ENCODE measurements around the gene GPRC5C. TPM values are rescaled to one million over a fixed set of nuclear protein-coding genes. Genes with fewer than 3 reads are reported as not detected.
"Not testable (repeated sequence)": the region's sequence is repeated elsewhere in the genome, so short reads cannot be mapped to it uniquely, and the experiment has no call there.

GPRC5C gene
- polyA plus RNA-seq, 1 experiment, result 0.33 TPM

DNA sequence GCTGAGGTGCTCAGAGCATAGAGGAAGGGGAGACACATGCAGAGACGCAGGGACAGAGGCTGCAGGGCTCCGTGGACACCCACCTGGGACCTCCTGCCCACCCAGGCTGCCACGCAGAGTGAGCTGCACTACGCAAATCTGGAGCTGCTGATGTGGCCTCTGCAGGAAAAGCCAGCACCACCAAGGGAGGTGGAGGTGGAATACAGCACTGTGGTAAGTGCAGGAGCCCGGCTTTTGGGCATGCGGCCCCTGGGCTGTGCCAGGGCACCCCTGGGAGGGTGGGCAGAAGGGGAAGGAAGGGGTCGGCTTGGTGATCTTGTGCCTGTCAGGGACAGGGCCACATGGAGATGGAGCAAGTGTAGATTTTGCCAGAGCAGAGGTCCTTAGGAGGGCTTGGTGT is 49.7 kb downstream of the GPRC5C start:
- ChIA-PET POLR2A (no interaction called here), CTCF (interaction anchor here (0.8 to 1.7 kb wide), 2 partner anchors 23 to 24 kb away, joined by 3 to 4 read pairs; no protein-coding TSS in a partner anchor)
- Histone ChIP-seq H3K36me3 (ENCODE audit: control insufficient read depth, insufficient read depth, low read length) (no peaks in the 10 kb centered on the region), H3K4me3 (ENCODE audit: low read depth, low read length) (no peak overlapping the region), H3K27me3 (ENCODE audit: control insufficient read depth, insufficient read depth, low read length) (no peaks in the 10 kb centered on the region)
- no peak for TF ChIP-seq CTCF (IDR thresholded peaks at IDR 0.05; ENCODE audit: insufficient read depth, low read depth, low read length)
- DNase-seq (ENCODE audit: low read depth), result no peak

- CTCF ChIA-PET, result interaction anchor here (0.6 to 0.9 kb wide), 3 partner anchors 26 to 105 kb away, joined by 3 to 4 read pairs (median 4); no protein-coding TSS in a partner anchor
- POLR2A ChIA-PET, result no interaction called here
- H3K36me3 ChIP-seq (ENCODE audit: control insufficient read depth, insufficient read depth, low read length), result no peaks in the 10 kb centered on the region
- no peak overlapping the region for H3K4me3 ChIP-seq (ENCODE audit: low read depth, low read length)
- no peak for TF ChIP-seq CTCF (IDR thresholded peaks at IDR 0.05; ENCODE audit: insufficient read depth, low read depth, low read length)
- H3K27me3 ChIP-seq (ENCODE audit: control insufficient read depth, insufficient read depth, low read length), result no peaks in the 10 kb centered on the region
- no peak for DNase-seq (ENCODE audit: low read depth)
Measured at GRCh38 chr17:74484066-74484465, 52.2 kb downstream of the GPRC5C start.

DNA sequence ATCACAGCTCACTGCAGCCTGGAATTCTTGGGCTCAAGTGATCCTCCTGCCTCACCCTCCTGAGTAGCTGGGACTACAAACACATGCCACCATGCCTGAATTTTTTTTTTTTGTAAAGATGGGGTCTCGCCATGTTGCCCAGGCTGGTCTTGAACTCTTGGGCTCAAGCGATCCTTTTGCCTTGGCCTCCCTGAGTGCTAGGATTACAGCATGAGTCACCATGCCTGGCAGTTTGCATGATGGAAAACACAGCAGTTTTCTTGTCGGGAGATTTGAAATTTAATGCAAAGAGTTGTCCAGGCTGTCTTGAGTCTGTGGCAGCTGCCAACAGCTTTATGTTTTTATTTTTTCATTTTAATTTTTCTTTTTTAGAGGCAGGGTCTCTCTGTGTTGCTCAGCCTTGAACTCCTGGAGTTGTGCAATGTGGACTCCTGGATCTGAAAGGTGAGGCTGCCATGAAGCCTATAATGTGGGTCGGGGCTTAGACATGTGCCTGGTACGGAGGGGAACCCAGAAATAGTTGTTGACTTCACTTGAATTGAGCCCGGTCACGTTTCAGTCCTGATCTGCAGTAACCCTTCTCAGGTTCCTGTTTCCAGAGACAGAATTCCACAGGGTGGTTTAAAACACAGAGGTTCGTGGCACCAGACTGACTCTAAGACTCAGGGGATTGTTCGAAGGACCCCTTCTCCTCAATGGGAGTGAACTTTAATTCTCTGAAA is 53.3 kb downstream of the GPRC5C start:
- Histone ChIP-seq H3K4me3 (ENCODE audit: low read depth, low read length) (no peak overlapping the region), H3K27me3 (ENCODE audit: control insufficient read depth, insufficient read depth, low read length) (no peaks in the 10 kb centered on the region), H3K36me3 (ENCODE audit: control insufficient read depth, insufficient read depth, low read length) (no peaks in the 10 kb centered on the region)
- CTCF ChIA-PET, result interaction anchor here (0.6 to 0.9 kb wide), 3 partner anchors 27 to 106 kb away, joined by 3 to 4 read pairs (median 4); no protein-coding TSS in a partner anchor
- TF ChIP-seq CTCF (IDR thresholded peaks at IDR 0.05; ENCODE audit: insufficient read depth, low read depth, low read length), result no peak
- POLR2A ChIA-PET, result no interaction called here
- DNase-seq (ENCODE audit: low read depth), result no peak

GRCh38 chr17:74485841-74486240 is 54.0 kb downstream of the GPRC5C start:
- DNase-seq (ENCODE audit: low read depth), result no peak
- Histone ChIP-seq H3K36me3 (ENCODE audit: control insufficient read depth, insufficient read depth, low read length) (no peaks in the 10 kb centered on the region), H3K4me3 (ENCODE audit: low read depth, low read length) (no peak overlapping the region), H3K27me3 (ENCODE audit: control insufficient read depth, insufficient read depth, low read length) (no peaks in the 10 kb centered on the region)
- TF ChIP-seq CTCF (IDR thresholded peaks at IDR 0.05; ENCODE audit: insufficient read depth, low read depth, low read length), result no peak
- ChIA-PET CTCF (no interaction called here), POLR2A (no interaction called here)

DNA sequence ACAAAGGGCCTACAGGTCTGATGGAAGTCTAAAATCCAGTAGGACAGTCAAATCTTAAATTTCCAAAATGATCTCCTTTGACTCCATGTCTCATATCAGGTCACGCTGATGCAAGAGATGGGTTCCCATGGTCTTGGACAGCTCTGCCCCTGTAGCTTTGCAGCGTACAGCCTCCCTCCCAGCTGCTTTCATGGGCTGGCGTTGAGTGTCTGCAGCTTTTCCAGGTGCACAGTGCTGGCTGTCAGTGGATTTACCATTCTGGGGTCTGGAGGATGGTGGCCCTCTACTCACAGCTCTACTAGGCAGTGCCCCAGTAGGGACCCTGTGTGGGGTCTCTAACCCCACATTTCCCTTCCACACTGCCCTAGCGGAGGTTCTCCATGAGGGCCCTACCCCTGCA is 56.4 kb downstream of the GPRC5C start:
- H3K27me3 ChIP-seq (ENCODE audit: control insufficient read depth, insufficient read depth, low read length); H3K36me3 ChIP-seq (ENCODE audit: control insufficient read depth, insufficient read depth, low read length); H3K4me3 ChIP-seq (ENCODE audit: low read depth, low read length); DNase-seq (ENCODE audit: low read depth); POLR2A ChIA-PET: not testable (repeated sequence)
- CTCF ChIA-PET, result interaction anchor here (0.9 kb wide), 1 partner anchor 109 kb away, joined by 3 read pairs; no protein-coding TSS in a partner anchor
